OCI-LY1 (cell line): ENCODE results near the gene PSAP.

Experiments
- H2AFZ ChIP-seq: fragments of 200-600 bp; sonication (generic), shearing (Covaris generic); 2 replicates; pipeline ENCODE4 v1.6.0; 2014; ENCODE audit warnings: antibody characterized with exemption, mild to moderate bottlenecking, low read length
- H3F3A ChIP-seq: fragments of 200-600 bp; sonication (generic), shearing (Covaris generic); 2 replicates; pipeline ENCODE4 v1.6.0; 2014; ENCODE audit warnings: mild to moderate bottlenecking, antibody characterized with exemption, low read length, moderate library complexity; ENCODE audit not compliant: insufficient read depth
- H3K27ac ChIP-seq: fragments of 200-600 bp; sonication (generic); 2 replicates; pipeline ENCODE4 v1.5.1; 2014; ENCODE audit warnings: low read length, mixed run types, mild to moderate bottlenecking, low read depth; ENCODE audit not compliant: poor library complexity, severe bottlenecking
- H3K27me3 ChIP-seq: fragments of 200-600 bp; sonication (generic); 2 replicates; pipeline ENCODE4 v1.6.0; 2014; ENCODE audit warnings: antibody characterized with exemption, mild to moderate bottlenecking, low read length, moderate library complexity; ENCODE audit not compliant: insufficient read depth
- H3K36me3 ChIP-seq: fragments of 200-600 bp; sonication (generic); 2 replicates; pipeline ENCODE4 v1.6.1; 2014; ENCODE audit warnings: mild to moderate bottlenecking, antibody characterized with exemption, low read length, moderate library complexity, mixed read lengths; ENCODE audit not compliant: insufficient read depth
- H3K4me1 ChIP-seq: fragments of 200-600 bp; sonication (generic); 2 replicates; pipeline ENCODE4 v1.5.1; 2014; ENCODE audit warnings: mild to moderate bottlenecking, low read length, moderate library complexity; ENCODE audit not compliant: insufficient read depth, severe bottlenecking
- H3K4me2 ChIP-seq: fragments of 200-600 bp; sonication (generic), shearing (Covaris generic); 2 replicates; pipeline ENCODE4 v1.6.1; 2014; ENCODE audit warnings: low read length
- H3K4me3 ChIP-seq: fragments of 200-600 bp; sonication (generic); 2 replicates; pipeline ENCODE4 v1.5.1; 2014; ENCODE audit warnings: low read length, low read depth, mild to moderate bottlenecking, mixed read lengths; ENCODE audit not compliant: poor library complexity, severe bottlenecking
- H3K79me2 ChIP-seq: fragments of 200-600 bp; shearing (Covaris generic); 2 replicates; pipeline ENCODE4 v1.6.1; 2016; ENCODE audit warnings: mixed run types, low read length, mixed read lengths; ENCODE audit not compliant: insufficient read depth
- H3K9ac ChIP-seq: fragments of 200-600 bp; sonication (generic), shearing (Covaris generic); 2 replicates; pipeline ENCODE4 v1.6.1; 2014; ENCODE audit warnings: mild to moderate bottlenecking, low read length, mixed read lengths
- H3K9me2 ChIP-seq: fragments of 200-600 bp; sonication (generic), shearing (Covaris generic); 2 replicates; pipeline ENCODE4 v1.6.1; 2014; ENCODE audit warnings: low read depth, mild to moderate bottlenecking, low read length, mixed read lengths
- H3K9me3 ChIP-seq: fragments of 200-600 bp; shearing (Covaris generic); 2 replicates; pipeline ENCODE4 v1.6.1; 2014; ENCODE audit warnings: low read length, mixed read lengths
- H4K20me1 ChIP-seq: fragments of 200-600 bp; sonication (generic), shearing (Covaris generic); 2 replicates; pipeline ENCODE4 v1.6.0; 2016; ENCODE audit warnings: mild to moderate bottlenecking, low read length; ENCODE audit not compliant: insufficient read depth
- CTCF ChIP-seq: fragments of 200-600 bp; sonication (generic), shearing (Covaris generic); IDR thresholded peaks from 2 replicates; pipeline ENCODE4 v1.5.1; 2017; ENCODE audit warnings: mild to moderate bottlenecking, antibody characterized with exemption, low read length, moderate library complexity, mixed read lengths
- EZH2 ChIP-seq: fragments of 200-600 bp; sonication (generic), shearing (Covaris generic); IDR thresholded peaks from 2 replicates; pipeline ENCODE4 v1.8.0; 2017; ENCODE audit warnings: borderline replicate concordance, mixed run types, mild to moderate bottlenecking, antibody characterized with exemption, low read length, moderate library complexity, mixed read lengths

The PSAP gene

GRCh38 chr10:71780719-71781118 lies 70.3 kb downstream of the PSAP start:
- no peak overlapping the region for H3K9ac ChIP-seq
- peak; percentile 14; the same call in 1 of the 2 replicates for TF ChIP-seq CTCF
- TF ChIP-seq EZH2: no peak
- H4K20me1 ChIP-seq: no peaks in the 10 kb centered on the region
- H2AFZ ChIP-seq: no peak overlapping the region
- H3K36me3 ChIP-seq: no peaks in the 10 kb centered on the region
- no peaks in the 10 kb centered on the region for H3K4me1 ChIP-seq
- no peaks in the 10 kb centered on the region; the same call in none of the 2 replicates for H3K27me3 ChIP-seq
- no peaks in the 10 kb centered on the region for H3K9me2 ChIP-seq
- no peaks in the 10 kb centered on the region for H3K9me3 ChIP-seq
- H3F3A ChIP-seq: no peaks in the 10 kb centered on the region
- H3K4me3 ChIP-seq: no peak overlapping the region
- no peak overlapping the region for H3K27ac ChIP-seq
- H3K4me2 ChIP-seq: no peak overlapping the region
- no peaks in the 10 kb centered on the region for H3K79me2 ChIP-seq

- Histone ChIP-seq H4K20me1 (no peaks in the 10 kb centered on the region), H3K9me3 (no peaks in the 10 kb centered on the region), H2AFZ (no peak overlapping the region), H3K27ac (no peak overlapping the region), H3F3A (no peaks in the 10 kb centered on the region), H3K9ac (no peak overlapping the region), H3K4me3 (no peak overlapping the region), H3K36me3 (no peaks in the 10 kb centered on the region), H3K27me3 (no peaks in the 10 kb centered on the region; the same call in none of the 2 replicates), H3K4me1 (no peaks in the 10 kb centered on the region), H3K79me2 (no peaks in the 10 kb centered on the region), H3K4me2 (no peak overlapping the region), H3K9me2 (no peaks in the 10 kb centered on the region)
- no peak for TF ChIP-seq EZH2
- no peak for TF ChIP-seq CTCF
Measured at GRCh38 chr10:71780156-71780555, 70.9 kb downstream of the PSAP start.

GRCh38 chr10:71779641-71780040 lies 71.4 kb downstream of the PSAP start:
- no peak overlapping the region for H3K4me3 ChIP-seq
- H3K4me2 ChIP-seq: no peak overlapping the region
- no peaks in the 10 kb centered on the region for H3F3A ChIP-seq
- no peak overlapping the region for H3K27ac ChIP-seq
- no peaks in the 10 kb centered on the region for H3K79me2 ChIP-seq
- H3K4me1 ChIP-seq: no peaks in the 10 kb centered on the region
- H4K20me1 ChIP-seq: no peaks in the 10 kb centered on the region
- no peak overlapping the region for H2AFZ ChIP-seq
- TF ChIP-seq CTCF: no peak
- TF ChIP-seq EZH2: no peak
- no peaks in the 10 kb centered on the region for H3K9me2 ChIP-seq
- H3K36me3 ChIP-seq: no peaks in the 10 kb centered on the region
- no peaks in the 10 kb centered on the region; the same call in none of the 2 replicates for H3K27me3 ChIP-seq
- no peak overlapping the region for H3K9ac ChIP-seq
- no peaks in the 10 kb centered on the region for H3K9me3 ChIP-seq
